PC-3 (cell line): ENCODE measurements around the gene ADGRD1. TPM values are rescaled to one million over a fixed set of nuclear protein-coding genes. Genes with fewer than 3 reads are reported as not detected.

Experiments used
- ATAC-seq: fragments of 200-7000 bp; cut with Tn5 transposase; 2 replicates; pipeline ENCODE4 v1.9.1; 2020; ENCODE audit warnings: mild to moderate bottlenecking, moderate library complexity
- BruUV-seq: library from RNA; stranded (reverse); fragments of 400-500 nt; replicated peaks from 2 replicates; lab custom pipeline; 2021; lab: Mats Ljungman, UMichigan
- CTCF ChIA-PET: fragments of 300-600 bp; sonication (Branson Sonifier 250); formaldehyde crosslinking; loops from one replicate; lab custom pipeline; 2022; ENCODE audit warnings: antibody characterized with exemption; lab: Charles Lee
- POLR2A ChIA-PET: fragments of 300-600 bp; sonication (Branson Sonifier 250); formaldehyde crosslinking; loops from one replicate; lab custom pipeline; 2022; ENCODE audit warnings: antibody characterized with exemption; ENCODE audit not compliant: unreplicated experiment; lab: Charles Lee
- DNase-seq: peaks from one replicate; pipeline ENCODE4 v3.0.0-alpha.2; 2015
- H2AFZ ChIP-seq: fragments of 300-600 bp; sonication (generic); 2 replicates; pipeline ENCODE4 v1.6.0; 2016; ENCODE audit warnings: antibody characterized with exemption, low read length
- H3F3A ChIP-seq: fragments of 300-600 bp; sonication (generic); one replicate; pipeline ENCODE4 v1.6.0; 2017; ENCODE audit warnings: antibody characterized with exemption, low read length, control low read depth, mild to moderate bottlenecking; ENCODE audit not compliant: unreplicated experiment
- H3K27ac ChIP-seq: fragments of 300-600 bp; sonication (generic); 2 replicates; pipeline ENCODE4 v1.5.1; 2016; ENCODE audit warnings: mild to moderate bottlenecking, low read length
- H3K27me3 ChIP-seq: fragments of 300-600 bp; sonication (generic); 2 replicates; pipeline ENCODE4 v1.6.1; 2016; ENCODE audit warnings: low read length, mixed read lengths
- H3K36me3 ChIP-seq: fragments of 300-600 bp; sonication (generic); 2 replicates; pipeline ENCODE4 v1.6.1; 2016; ENCODE audit warnings: low read depth, mixed run types, low read length, mixed read lengths
- H3K4me1 ChIP-seq: fragments of 300-600 bp; sonication (generic); 2 replicates; pipeline ENCODE4 v1.5.1; 2016; ENCODE audit warnings: low read length; ENCODE audit not compliant: insufficient read depth
- H3K4me2 ChIP-seq: fragments of 300-600 bp; sonication (generic); 2 replicates; pipeline ENCODE4 v1.6.0; 2016; ENCODE audit warnings: low read length
- H3K4me3 ChIP-seq: fragments of 300-600 bp; sonication (generic); 2 replicates; pipeline ENCODE4 v1.5.1; 2016; ENCODE audit warnings: mild to moderate bottlenecking, low read length, mixed read lengths
- H3K79me2 ChIP-seq: fragments of 300-600 bp; sonication (generic); 2 replicates; pipeline ENCODE4 v1.6.1; 2017; ENCODE audit warnings: low read length, mixed read lengths
- H3K9ac ChIP-seq: fragments of 300-600 bp; sonication (generic); 2 replicates; pipeline ENCODE4 v1.6.0; 2016; ENCODE audit warnings: mild to moderate bottlenecking, low read length
- H3K9me2 ChIP-seq: fragments of 300-600 bp; sonication (generic); replicated peaks from 2 replicates; pipeline ENCODE4 v1.6.1; 2016; ENCODE audit warnings: mixed run types, low read length, mixed read lengths
- H3K9me3 ChIP-seq: fragments of 300-600 bp; sonication (generic); 2 replicates; pipeline ENCODE4 v1.6.1; 2016; ENCODE audit warnings: low read length, mixed read lengths
- H4K20me1 ChIP-seq: fragments of 300-600 bp; sonication (generic); 2 replicates; pipeline ENCODE4 v1.6.1; 2016; ENCODE audit warnings: low read length, mixed read lengths
- EZH2 ChIP-seq: fragments of 300-600 bp; sonication (generic); IDR thresholded peaks from one replicate; pipeline ENCODE4 v1.6.1; 2017; ENCODE audit warnings: antibody characterized with exemption, mild to moderate bottlenecking, low read length; ENCODE audit not compliant: unreplicated experiment
- EZH2phosphoT487 ChIP-seq: fragments of 300-600 bp; sonication (generic); IDR thresholded peaks from 2 replicates; pipeline ENCODE4 v1.6.1; 2018; ENCODE audit warnings: mild to moderate bottlenecking, antibody characterized with exemption, low read length, borderline replicate concordance
- intact Hi-C: fragments of 100-400 bp; cut with micrococcal nuclease; formaldehyde crosslinking; loops from 2 replicates; pipeline ENCODE4 v1.9.0; 2023
- total RNA-seq: library from RNA; depleted of rRNA; stranded (reverse); fragments of >200 nt; gene quantifications from 2 replicates; pipeline ENCODE4 v1.2.3, GENCODE V29; 2014
- TF ChIP-seq, protein P1 (sequence below): fragments of 300-600 bp; sonication (generic); conservative IDR thresholded peaks from 2 replicates; pipeline ENCODE4 v1.5.1; 2017; ENCODE audit warnings: antibody characterized with exemption, low read depth, mild to moderate bottlenecking, low read length

The ADGRD1 gene
- total RNA-seq, 1 experiment from 2014 or later: 0.18 TPM

- TF ChIP-seq EZH2: no peak
- no peak for TF ChIP-seq EZH2phosphoT487
- TF ChIP-seq, protein P1, sequence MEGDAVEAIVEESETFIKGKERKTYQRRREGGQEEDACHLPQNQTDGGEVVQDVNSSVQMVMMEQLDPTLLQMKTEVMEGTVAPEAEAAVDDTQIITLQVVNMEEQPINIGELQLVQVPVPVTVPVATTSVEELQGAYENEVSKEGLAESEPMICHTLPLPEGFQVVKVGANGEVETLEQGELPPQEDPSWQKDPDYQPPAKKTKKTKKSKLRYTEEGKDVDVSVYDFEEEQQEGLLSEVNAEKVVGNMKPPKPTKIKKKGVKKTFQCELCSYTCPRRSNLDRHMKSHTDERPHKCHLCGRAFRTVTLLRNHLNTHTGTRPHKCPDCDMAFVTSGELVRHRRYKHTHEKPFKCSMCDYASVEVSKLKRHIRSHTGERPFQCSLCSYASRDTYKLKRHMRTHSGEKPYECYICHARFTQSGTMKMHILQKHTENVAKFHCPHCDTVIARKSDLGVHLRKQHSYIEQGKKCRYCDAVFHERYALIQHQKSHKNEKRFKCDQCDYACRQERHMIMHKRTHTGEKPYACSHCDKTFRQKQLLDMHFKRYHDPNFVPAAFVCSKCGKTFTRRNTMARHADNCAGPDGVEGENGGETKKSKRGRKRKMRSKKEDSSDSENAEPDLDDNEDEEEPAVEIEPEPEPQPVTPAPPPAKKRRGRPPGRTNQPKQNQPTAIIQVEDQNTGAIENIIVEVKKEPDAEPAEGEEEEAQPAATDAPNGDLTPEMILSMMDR: no peak
- peaks cover 83% of the 10 kb centered on the region for H3K27me3 ChIP-seq
- intact Hi-C loops: no loop called here
- no peak overlapping the region for H3K4me3 ChIP-seq
- H3F3A ChIP-seq: no peaks in the 10 kb centered on the region
- ChIA-PET CTCF (no interaction called here), POLR2A (no interaction called here)
- H3K4me1 ChIP-seq: no peaks in the 10 kb centered on the region
- H3K36me3 ChIP-seq: no peaks in the 10 kb centered on the region
- no TSS peak for BruUV-seq
- H3K9me3 ChIP-seq: no peaks in the 10 kb centered on the region
- H2AFZ ChIP-seq: no peak overlapping the region
- DNase-seq (no peak), ATAC-seq (peak; percentile 23; the same call in 1 of the 2 replicates)
- no peak overlapping the region for H3K9ac ChIP-seq
- no peaks in the 10 kb centered on the region for H3K79me2 ChIP-seq
- no peaks in the 10 kb centered on the region for H3K9me2 ChIP-seq
- H4K20me1 ChIP-seq: no peaks in the 10 kb centered on the region
- H3K4me2 ChIP-seq: no peak overlapping the region
- no peak overlapping the region for H3K27ac ChIP-seq
Observed at GRCh38 chr12:131005161-131006035, 51.7 kb downstream of the ADGRD1 start.

- no peak for DNase-seq
- ATAC-seq: no peak
- Histone ChIP-seq H3K4me3 (no peak overlapping the region), H3K4me1 (no peaks in the 10 kb centered on the region), H3K9me2 (no peaks in the 10 kb centered on the region), H3K79me2 (no peaks in the 10 kb centered on the region), H2AFZ (no peak overlapping the region), H3F3A (no peaks in the 10 kb centered on the region), H3K36me3 (no peaks in the 10 kb centered on the region), H3K9me3 (no peaks in the 10 kb centered on the region), H4K20me1 (no peaks in the 10 kb centered on the region), H3K27me3 (peaks cover 87% of the 10 kb centered on the region), H3K9ac (no peak overlapping the region), H3K27ac (no peak overlapping the region), H3K4me2 (no peak overlapping the region)
- TF ChIP-seq, protein P1: no peak
- TF ChIP-seq EZH2 (no peak), EZH2phosphoT487 (no peak)
- no TSS peak for BruUV-seq
- ChIA-PET CTCF (no interaction called here), POLR2A (no interaction called here)
- intact Hi-C loops: no loop called here
Observed at GRCh38 chr12:131006036-131006735, 52.5 kb downstream of the ADGRD1 start.
